ENCODE measurements around the gene LDB1.

Gene LDB1

DNA sequence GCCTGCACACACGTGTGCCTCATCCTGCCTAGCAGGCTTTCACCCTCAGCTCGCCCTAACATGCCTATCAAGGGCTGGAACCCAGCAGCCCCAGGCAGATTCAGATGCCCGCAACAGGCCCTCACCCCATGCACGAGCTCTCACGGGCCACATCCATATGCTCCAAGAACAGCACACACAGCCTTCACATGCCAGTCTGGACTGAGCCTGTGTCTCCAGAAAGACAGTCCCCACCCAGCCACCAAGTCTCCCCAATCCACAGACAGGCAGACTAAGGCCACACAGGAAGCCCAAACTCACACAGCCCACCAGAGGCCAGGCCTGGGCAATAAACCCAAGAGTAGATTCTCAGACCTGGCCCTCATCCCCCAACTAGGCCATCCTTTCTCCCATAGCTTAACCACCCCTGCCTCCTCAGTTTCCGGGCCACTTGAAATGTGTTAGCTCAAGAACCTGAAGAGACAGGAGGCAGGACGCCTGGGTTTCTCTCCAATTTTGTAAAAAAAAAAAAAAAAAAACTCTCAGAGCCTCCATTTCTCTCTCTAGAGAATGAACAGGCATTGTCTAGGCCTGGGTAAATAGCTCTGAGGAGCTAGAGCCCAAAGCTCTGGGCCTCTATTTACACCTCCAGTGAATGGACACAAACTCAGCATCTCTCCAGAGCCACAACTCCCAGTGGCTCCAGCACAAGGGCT lies 6.8 kb downstream of the LDB1 start:
- no peak for DNase-seq

DNA sequence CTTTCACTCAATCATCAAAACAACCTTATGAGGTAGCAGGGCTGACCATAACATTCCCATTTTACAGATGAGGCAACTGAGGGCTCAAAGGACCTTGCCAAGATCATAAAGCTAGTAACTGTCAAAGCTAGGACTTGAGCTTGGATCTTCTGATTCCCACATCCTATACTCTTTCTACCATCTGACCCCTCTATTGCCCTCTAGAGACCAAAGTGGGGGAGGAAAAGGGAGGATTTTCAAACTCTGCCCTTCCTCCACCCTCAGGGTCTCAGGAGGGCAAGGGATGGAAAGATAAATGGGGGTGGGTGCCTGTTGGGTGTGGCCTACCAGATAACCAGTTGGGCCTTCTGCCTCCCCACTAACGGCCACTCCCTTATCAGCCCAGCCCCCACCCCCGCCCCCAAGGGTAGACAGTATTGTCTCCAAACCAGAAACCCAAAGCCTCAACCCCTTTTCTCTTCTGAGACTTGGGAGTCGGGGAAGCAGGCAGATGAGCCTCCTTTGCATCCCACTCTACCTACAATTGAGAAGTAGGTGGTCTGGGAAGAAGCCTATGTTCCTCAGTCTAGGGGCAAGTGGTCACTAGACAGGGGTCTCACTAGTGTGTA lies 7.9 kb downstream of the LDB1 start:
- no peak for DNase-seq

DNA sequence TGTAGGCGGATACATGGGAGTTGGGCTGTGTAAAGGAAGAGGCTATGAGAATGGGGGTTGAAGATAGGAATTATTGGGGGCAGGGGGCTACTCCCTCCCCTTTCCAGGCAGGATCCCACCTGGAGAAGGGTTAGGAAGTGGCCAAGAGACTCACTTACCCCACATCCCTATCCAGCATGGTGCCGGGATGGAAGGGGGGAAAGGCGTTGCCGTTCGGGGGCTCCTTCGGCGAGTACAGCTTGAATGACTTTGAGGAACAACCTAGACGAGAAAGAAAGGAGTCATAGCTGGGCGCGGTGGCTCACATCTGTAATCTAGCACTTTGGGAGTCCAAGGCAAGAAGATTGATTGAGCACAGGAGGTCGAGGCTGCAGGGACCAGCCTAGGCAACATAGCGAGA lies 8.9 kb downstream of the LDB1 start:
- DNase-seq: no peak

DNA sequence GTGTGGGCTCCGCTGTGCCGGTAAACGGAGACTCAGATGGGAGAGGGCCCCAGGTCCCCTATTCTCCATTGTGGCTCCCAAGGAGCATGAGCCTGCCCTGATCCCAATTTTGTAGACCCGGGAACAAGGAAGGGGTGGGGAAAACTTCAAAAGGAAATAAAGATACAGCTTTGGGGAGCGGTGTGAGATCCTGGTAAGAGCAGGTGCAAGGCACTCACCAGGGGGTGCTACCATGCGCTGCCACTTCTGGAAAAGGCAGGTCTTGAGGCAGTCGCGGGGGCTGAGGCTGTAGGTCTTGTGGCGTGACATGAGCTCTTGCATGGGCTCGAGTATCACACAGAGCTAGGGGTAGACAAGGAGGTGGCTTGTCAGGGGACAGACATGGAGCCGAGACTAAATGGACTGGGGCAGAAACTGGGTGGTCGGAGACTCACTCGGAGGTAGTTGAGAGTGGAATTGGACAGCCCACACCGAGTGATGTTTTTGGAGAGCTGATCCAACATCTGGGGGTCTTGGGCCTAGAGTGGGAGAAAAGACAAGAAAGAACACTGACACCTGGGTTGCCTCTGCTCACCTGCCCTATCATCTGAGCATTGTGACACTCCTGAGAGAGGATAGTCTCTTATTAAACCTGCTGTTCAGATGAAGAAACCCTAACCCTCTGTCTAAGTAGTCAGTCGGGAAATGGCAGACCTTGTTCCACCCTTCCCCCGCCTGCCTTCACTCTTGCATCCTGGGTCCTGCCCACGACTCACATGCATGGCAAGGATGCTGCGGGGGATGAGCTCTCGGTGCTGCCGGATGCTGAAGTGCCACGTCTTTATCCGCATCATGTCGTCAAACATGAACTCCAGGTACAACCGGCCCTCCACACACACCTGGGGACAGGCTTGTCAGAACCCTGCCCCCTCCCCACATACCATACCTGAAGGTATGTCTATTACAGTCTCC lies 10.7 kb downstream of the LDB1 start:
- DNase-seq: no peak

DNA sequence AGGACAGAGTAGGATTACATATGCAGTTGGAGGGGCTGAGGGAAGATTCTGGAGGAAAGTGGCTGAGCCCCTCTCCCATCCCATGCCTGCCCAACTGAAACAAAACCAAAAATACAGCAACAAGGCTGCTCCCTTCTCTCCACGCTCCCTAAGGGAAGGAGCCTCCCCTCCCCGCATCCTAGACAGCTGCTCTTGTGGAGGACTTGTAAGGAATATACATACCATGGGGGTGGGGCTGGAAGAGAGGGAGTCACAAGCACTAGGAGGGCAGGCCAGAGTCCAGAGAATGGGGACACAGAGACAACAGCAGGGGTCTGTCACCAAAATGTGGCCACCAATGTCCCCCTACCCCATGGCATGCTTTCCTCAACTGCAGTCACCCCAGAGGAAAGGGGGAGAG lies 13.2 kb downstream of the LDB1 start:
- DNase-seq: no peak

DNA sequence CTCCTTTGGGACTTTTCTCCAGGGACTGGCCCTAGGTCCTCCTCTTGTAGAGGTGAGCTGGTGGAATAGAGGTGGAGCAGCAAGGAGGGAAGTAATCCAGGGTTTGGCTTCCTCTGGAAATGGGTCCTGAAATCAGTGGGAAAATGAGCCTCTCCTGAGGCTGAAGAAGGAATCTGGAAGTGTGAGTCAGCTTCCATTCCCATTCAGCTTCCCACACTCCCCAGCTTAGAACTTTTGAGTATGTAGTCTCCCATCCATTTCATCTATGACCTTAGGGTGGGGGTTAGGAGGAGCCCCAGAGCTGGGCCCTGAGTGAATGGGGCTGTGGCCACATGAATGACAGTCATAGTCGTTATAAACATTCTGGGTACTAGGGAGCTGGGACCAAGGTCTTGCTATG lies 17.7 kb downstream of the LDB1 start:
- no peak for DNase-seq

DNA sequence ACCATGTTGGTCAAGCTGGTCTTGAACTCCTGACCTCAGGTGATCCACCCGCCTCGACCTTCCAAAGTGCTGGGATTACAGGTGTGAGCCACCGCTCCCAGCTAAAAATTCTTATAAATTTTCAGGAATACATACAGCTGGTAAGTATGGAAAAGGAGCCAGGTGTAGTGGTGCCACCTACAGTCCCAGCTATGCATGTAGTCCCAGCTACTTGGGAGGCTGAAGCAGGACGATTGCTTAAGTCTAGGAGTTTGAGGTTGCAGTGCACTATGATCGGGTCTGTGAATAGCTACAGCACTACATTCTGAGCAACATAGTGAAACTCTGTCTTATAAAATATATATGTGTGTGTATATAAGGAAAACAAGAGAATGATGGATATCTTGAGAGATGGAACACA lies 19.0 kb downstream of the LDB1 start:
- DNase-seq: no peak

DNA sequence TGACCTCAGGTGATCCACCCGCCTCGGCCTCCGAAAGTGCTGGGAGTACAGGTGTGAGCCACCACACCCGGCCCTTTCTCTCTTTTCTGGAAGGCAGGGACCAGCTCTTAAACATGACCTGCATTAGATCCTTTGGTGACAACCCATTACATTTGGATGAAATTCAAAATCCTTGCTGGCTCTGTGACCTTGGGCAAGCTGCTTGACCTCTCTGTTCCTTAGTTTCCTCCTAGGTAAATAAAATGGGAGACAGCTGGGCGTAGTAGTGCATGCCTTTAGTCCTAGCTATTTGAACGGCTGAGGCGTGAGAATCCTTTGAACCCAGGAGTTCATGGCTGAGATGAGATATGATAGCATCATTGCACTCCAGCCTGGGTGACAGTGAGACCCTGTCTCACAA lies 23.7 kb downstream of the LDB1 start:
- no peak for DNase-seq

DNA sequence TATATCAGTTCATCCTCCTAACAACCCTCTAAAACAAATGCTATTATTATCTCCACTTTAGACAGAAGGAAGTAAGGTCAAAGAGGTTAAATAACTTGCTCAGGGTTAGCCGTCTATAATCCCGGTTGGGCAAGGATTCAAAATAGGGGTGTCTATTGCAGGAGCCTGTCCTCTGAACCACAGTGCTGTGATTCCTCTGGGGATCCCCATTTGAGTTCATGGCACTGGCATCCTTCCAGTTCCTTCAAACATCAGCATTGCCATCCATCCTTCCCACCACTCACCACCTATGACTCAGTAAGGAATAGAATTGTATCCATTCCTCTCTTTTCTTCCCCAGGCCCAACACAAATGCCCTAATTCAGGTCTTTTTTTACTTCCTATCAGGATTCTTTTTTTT lies 29.4 kb downstream of the LDB1 start:
- DNase-seq: no peak

DNA sequence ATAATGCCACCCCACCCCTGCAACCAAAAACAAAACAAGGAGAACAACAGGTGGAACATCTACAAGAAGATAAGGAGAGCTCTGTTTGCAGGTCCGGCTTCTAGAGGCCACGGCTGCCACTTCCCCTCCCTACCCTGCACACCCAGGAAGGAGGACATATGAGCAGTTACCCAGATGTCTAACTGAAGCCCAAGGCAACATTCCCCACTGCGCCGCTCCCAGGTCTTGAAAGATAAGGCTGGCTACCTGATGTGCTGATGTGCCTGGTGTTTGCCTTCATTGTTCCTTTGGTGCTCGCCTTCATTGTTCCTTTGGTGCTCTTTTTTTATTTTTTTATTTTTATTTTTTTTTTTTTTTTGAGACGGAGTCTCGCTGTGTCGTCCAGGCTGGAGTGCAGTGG lies 34.0 kb downstream of the LDB1 start:
- DNase-seq: no peak

DNA sequence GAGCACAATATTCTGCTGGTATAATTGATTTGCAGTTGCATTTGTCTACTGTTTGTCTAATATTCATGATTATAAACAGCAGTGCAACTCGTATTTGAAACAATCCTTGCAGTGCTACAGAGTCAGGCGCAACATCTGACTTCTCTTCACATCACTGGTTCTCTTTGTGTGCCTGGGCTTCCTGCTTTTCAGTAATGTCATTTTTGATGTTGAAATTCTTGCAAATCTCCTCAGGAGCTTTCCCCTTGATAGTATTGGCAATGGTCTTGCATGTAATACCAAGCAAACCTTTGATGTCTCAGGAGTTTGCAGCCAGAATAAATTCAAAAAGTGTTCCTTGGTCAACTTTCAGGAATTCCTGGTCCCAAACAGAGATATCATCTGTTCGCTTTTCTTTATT lies 34.8 kb downstream of the LDB1 start:
- no peak for DNase-seq

DNA sequence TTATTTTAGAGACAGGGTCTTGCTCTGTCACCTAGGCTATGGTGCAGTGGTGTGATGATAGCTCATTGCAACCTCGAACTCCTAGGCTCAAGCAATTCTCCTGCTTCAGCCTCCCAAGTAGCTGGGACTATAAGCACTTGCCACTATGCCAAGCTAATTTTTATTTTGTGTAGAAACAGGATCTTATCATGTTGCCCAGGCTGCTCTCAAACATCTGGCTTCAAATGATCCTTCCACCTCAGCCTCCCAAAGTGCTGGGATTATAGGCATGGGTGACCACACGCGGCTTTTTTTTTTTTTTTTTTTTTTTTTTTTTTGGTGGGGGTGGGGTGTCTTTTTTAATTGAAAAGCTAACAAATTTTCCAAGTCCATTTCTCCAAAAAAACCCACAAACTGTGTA lies 36.6 kb downstream of the LDB1 start:
- no peak for DNase-seq

DNA sequence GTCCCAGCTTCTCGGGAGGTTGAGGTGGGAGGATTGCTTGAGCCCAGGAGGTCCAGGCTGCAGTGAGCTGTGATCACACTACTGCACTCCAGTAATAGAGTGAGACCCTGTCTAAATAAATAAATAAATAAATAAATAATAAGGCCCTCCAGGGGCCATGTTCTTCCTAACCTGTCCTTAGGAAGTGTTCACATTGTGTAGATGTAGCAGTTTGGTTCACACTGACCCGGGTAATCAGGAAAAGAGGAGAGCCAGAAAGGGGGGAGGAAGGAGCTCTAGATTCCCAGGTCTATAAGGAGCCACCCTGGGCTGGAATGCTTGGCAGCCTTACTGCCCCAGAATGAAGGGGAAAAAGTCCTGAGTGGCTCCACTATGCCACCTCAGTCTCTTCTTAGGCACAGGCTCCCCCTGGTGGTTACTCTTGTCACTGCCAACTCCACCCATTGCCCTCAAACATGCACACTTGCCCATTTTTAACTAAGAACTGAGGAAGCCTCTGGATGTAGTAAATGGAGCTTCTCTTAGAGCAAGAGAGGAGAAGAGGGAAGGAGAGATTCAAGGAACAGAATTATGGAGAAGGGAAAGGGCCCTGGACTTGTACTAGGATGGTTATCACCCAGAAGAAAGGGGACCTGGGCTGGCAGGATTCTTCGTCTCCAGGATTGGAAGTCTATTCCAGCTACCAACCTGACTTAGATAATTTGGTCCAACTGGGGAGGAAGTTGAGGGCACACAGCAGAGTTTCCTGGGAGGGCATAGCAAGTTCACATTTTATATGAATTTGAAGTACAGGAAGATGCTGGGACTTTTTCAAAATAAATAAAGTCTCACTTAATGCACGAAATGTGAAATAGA lies 47.3 kb downstream of the LDB1 start:
- DNase-seq: peak; percentile 69

DNA sequence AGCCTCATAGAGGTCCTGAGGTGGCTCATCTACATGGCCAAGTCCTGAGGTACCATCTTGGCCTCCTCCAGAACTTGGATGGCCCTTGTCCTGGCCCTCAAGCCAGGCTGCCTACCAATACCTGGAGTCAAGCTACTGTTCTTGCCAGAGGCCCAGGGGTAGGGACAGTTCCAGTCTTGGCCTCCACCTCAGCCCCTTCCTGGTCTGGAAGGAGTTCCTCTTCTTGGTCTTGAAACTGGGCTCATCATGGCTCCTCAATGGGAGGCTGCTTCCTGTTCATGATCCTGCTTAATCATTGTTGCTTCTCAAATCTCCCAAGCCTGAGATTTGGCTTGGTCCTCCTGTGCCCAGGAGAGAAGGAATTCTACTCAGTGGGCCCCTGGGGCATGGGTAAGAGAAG lies 51.1 kb downstream of the LDB1 start:
- no peak for DNase-seq

DNA sequence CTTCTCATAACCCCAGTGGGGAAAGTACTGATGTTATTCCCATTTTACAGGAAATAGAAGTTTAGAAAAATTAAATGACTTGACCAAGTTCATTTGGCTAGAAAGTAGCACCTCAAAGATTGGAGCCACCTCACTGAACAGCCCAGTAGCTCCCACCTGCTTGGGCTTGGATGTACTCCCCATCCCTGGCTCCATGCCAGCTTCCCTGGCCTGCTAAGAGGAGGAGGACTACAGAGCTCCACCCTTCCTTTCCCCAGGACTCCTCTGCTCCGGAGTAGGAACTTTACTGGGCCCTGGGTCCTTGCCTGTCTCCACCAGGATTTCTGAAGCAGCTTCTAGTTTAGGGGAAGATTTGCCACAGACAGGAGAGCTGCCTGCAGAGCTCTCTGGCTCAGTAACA lies 52.0 kb downstream of the LDB1 start:
- DNase-seq: no peak

DNA sequence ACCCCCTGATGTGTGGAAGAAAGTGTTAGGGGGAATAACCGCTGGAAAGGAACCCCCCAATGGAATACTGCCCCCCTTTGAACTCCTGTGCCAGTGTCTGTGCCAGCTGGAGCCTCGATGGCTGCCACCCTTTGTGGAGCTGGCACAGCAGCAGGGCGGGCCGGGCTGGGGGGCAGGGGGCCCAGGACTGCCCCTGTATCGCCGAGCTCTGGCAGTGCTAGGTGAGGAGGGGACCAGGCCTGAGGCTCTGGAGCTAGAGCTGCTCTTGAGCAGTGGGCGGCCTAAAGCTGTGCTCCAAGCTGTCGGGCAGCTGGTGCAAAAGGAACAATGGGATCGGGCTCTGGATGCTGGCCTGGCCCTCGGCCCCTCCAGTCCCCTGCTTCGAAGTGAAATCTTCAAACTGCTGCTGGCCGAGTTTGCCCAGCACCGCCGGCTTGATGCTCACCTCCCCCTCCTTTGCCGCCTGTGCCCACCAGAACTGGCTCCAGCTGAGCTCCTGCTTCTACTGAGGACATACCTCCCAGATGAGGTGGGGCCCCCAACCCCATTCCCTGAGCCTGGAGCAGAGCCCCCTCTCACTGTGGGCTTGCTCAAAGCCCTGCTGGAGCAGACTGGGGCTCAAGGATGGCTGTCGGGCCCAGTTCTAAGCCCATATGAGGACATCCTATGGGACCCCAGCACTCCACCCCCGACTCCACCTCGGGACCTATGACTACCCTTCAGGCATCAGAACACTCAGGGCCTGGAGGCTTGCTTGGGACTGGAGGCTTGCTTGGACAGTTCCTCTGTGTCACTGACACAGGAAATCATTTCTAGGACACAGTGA lies 52.9 kb downstream of the LDB1 start:
- DNase-seq: no peak

DNA sequence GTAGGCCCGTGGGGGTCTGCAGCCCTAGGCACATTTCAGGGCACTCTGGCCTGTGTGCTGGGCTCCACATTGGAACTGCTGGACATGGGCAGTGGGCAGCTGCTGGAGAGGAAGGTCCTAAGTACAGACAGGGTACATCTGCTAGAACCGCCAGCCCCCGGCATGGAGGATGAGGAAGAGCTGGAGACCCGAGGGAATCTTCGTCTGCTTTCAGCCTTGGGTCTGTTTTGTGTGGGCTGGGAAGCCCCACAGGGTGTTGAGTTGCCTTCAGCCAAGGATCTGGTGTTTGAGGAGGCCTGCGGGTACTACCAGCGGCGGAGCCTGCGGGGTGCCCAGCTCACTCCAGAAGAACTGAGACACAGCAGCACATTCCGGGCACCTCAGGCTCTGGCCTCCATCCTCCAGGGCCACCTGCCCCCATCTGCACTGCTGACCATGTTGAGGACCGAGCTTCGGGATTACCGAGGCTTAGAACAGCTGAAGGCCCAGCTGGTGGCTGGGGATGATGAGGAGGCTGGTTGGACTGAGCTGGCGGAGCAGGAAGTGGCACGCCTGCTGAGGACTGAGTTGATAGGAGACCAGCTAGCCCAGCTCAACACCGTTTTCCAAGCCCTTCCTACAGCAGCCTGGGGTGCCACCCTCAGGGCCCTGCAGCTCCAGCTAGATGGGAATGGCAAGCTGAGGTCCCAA lies 53.6 kb downstream of the LDB1 start:
- no peak for DNase-seq

DNA sequence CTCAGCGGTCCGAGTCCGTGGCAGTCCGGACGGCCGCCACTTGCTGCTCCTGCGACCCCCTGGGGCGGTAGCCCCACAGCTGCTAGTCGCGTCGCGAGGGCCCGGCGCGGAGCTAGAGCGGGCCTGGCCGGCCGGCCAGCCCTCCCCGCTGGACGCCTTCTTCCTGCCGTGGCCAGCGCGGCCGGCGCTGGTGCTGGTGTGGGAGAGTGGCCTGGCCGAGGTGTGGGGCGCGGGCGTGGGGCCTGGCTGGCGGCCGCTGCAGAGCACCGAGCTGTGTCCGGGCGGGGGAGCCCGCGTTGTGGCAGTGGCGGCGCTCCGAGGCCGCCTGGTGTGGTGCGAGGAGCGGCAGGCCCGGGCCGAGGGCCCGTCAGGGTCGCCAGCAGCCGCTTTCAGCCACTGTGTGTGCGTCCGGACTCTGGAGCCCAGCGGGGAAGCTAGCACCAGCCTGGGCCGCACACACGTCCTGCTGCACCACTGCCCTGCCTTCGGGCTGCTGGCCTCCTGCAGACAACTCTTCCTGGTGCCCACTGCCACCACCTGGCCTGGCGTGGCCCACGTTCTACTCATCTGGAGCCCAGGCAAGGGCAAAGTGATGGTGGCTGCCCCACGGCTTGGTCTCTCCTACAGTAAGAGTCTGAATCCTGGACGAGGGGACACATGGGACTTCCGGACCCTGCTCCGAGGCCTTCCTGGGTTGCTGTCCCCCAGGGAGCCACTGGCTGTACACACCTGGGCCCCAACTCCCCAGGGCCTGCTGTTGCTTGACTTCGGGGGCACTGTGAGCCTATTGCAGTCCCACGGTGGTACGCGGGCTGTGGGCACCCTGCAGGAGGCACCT lies 54.4 kb downstream of the LDB1 start:
- DNase-seq: no peak

DNA sequence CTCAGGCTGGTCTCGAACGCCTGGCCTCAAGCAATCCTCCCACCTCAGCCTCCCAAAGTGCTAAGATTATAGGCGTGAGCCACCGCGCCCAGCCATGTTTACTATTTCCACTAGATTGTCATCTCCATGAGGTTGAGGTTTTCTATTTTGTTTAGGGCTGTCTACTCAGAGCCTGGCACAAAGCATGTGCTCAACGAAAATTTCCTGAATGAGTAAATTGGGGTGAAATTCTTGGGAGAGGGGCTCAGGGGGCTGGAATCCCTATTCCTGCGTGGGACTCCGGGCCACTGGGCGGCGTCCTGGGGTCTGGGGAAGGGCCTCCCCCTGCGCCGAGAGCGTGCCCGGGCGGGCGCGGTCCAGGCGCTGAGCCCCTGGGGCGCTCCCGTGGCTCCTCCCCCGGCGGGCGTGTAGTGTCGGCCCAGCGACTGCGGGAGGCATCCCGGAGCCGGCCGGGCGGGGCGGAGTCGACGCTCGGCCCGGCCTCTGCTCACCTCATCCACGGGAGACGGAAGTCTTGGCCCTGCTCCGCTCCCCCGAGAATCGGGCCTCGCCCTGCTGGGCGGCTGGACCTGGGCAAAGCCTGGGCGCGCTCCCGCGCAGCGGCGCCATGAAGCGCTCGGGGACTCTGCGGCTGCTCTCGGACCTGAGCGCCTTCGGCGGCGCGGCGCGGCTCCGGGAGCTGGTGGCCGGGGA lies 55.2 kb downstream of the LDB1 start, which contains the start of gene HPS6:
Gene HPS6, plus strand, starts transcription at position 482 of the 693 bp plus-strand sequence. Its CDS starts 126 bp downstream, at position 608.
- DNase-seq: peak; percentile 86

DNA sequence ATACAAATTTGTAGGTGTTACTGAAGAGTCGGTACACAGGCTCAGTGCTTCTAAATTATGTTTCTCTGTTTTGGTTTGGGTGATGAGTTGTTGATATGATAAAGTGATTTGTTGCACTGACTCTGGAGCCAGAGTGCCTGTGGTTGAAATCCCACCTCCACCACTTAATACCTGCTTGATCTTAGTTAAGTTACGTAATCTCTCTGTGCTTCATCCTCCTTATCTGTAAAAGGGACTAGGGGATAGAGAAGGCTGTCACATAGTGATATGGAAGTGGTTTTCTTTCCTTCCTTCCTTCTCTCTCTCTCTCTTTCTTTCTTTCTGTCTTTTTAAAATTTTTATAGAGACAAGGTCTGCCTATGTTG lies 55.7 kb downstream of the LDB1 start:
- no peak for DNase-seq
